ENCODE measurements around the gene TPST2. TPM values are rescaled to one million over a fixed set of nuclear protein-coding genes. Genes with fewer than 3 reads are reported as not detected.

The TPST2 gene
- total and polyA plus RNA-seq, 9 of the 15 experiments (the other 6 are each of a cell fraction or from before 2014, with no cell fraction given): 14.2 to 123 (median 60.1) TPM

DNA sequence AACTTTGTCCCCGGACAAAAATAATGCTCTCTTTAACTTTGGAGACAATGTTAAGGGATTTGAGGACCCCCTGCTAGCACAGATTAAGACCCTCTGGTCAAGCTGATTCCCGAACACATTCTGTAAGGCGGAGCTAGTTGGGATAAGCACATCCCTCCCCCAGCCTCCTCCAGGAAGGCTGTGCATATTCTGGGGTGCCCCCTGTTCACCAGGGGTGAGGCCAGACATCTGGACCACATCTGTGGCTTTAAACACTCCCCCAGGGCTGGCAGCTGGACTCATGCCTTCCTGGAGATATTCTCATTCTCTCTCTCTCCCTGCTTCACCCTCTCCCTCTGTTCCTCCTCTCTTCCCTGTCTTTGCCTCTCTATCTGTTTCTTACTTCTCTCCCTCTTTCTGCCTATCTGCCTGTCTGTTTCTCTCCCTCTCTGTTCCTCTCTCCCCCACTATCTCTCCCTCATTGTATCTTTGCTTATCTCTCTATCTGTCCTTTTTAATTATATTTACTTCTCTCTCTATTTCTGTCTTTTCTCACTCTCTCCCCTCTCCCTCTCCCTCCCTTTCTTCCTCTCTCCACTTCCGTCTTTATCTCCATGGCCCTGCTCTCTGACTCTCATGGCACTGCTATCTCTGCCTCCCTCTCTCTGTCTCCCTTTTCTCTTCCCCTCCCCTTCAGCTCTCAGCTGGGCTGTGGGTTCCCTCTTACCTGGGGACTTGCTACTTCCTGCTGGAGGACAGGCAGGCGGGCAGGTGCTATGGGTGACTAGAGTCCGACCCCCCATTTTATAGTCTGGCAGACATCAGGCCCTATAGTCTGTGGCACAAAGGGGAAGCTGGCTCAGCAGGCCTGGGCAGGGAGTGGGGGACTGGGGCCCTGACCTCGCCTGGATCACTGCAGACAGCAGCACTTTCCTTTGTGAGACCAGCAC lies 27.6 kb upstream of the TPST2 start, which contains the start of gene CRYBB1 (continued):
- TF ChIP-seq, protein P1, sequence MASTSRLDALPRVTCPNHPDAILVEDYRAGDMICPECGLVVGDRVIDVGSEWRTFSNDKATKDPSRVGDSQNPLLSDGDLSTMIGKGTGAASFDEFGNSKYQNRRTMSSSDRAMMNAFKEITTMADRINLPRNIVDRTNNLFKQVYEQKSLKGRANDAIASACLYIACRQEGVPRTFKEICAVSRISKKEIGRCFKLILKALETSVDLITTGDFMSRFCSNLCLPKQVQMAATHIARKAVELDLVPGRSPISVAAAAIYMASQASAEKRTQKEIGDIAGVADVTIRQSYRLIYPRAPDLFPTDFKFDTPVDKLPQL (IDR thresholded peaks at IDR 0.05; ENCODE audit: extremely low read depth, insufficient read length): no peak
- TF ChIP-seq HLTF (IDR thresholded peaks at IDR 0.05) (peak; percentile 93), SMARCE1 (IDR thresholded peaks at IDR 0.05) (peak; percentile 80; the same call in 1 of the 2 replicates), SRSF1 (IDR thresholded peaks at IDR 0.05; ENCODE audit: low read depth, low read length) (no peak)
- TF ChIP-seq, protein P2, sequence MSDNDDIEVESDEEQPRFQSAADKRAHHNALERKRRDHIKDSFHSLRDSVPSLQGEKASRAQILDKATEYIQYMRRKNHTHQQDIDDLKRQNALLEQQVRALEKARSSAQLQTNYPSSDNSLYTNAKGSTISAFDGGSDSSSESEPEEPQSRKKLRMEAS (CRISPR knock-in tag; IDR thresholded peaks at IDR 0.05): no peak

DNA sequence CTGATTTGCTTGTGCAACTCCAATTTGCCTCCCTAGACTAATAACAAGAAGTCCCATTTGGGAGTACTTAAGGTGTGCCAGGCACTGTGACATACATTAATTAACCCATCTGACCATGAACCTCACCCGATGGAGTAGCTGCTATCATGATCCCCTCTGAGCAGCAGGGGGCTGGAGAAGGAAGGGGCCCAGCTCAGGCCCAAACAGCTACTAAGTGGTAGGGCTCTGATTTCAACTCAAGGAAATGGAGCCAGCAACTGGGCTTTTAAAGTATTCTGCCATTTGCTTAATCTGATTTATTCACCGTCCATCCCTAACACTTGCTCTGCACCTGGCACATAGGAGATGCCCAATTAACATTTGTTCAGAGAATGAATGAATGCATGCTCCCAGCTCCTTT lies 26.7 kb upstream of the TPST2 start:
- DNase-seq (ENCODE audit: extremely low read depth in 1 of 4, low spot score in 3 of 4): peak in 1 of 4 experiments; percentile 25
- no peak overlapping the region for H3K4me2 ChIP-seq (ENCODE audit: insufficient read depth, low read length)
- ChIA-PET POLR2A (interaction anchor here (0.7 to 1.2 kb wide), 2 partner anchors 20 to 262 kb away, joined by 3 to 4 read pairs; no protein-coding TSS in a partner anchor), CTCF (ENCODE audit: low intra/inter-chr PET ratio) (no interaction called here)
- TF ChIP-seq, protein P3, sequence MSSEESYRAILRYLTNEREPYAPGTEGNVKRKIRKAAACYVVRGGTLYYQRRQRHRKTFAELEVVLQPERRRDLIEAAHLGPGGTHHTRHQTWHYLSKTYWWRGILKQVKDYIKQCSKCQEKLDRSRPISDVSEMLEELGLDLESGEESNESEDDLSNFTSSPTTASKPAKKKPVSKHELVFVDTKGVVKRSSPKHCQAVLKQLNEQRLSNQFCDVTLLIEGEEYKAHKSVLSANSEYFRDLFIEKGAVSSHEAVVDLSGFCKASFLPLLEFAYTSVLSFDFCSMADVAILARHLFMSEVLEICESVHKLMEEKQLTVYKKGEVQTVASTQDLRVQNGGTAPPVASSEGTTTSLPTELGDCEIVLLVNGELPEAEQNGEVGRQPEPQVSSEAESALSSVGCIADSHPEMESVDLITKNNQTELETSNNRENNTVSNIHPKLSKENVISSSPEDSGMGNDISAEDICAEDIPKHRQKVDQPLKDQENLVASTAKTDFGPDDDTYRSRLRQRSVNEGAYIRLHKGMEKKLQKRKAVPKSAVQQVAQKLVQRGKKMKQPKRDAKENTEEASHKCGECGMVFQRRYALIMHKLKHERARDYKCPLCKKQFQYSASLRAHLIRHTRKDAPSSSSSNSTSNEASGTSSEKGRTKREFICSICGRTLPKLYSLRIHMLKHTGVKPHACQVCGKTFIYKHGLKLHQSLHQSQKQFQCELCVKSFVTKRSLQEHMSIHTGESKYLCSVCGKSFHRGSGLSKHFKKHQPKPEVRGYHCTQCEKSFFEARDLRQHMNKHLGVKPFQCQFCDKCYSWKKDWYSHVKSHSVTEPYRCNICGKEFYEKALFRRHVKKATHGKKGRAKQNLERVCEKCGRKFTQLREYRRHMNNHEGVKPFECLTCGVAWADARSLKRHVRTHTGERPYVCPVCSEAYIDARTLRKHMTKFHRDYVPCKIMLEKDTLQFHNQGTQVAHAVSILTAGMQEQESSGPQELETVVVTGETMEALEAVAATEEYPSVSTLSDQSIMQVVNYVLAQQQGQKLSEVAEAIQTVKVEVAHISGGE (CRISPR knock-in tag; IDR thresholded peaks at IDR 0.05): 0 out of 6 replicates have a peak, but pooled peaks of 1 of the 3 experiments have one; percentile 23
- TF ChIP-seq, protein P4, sequence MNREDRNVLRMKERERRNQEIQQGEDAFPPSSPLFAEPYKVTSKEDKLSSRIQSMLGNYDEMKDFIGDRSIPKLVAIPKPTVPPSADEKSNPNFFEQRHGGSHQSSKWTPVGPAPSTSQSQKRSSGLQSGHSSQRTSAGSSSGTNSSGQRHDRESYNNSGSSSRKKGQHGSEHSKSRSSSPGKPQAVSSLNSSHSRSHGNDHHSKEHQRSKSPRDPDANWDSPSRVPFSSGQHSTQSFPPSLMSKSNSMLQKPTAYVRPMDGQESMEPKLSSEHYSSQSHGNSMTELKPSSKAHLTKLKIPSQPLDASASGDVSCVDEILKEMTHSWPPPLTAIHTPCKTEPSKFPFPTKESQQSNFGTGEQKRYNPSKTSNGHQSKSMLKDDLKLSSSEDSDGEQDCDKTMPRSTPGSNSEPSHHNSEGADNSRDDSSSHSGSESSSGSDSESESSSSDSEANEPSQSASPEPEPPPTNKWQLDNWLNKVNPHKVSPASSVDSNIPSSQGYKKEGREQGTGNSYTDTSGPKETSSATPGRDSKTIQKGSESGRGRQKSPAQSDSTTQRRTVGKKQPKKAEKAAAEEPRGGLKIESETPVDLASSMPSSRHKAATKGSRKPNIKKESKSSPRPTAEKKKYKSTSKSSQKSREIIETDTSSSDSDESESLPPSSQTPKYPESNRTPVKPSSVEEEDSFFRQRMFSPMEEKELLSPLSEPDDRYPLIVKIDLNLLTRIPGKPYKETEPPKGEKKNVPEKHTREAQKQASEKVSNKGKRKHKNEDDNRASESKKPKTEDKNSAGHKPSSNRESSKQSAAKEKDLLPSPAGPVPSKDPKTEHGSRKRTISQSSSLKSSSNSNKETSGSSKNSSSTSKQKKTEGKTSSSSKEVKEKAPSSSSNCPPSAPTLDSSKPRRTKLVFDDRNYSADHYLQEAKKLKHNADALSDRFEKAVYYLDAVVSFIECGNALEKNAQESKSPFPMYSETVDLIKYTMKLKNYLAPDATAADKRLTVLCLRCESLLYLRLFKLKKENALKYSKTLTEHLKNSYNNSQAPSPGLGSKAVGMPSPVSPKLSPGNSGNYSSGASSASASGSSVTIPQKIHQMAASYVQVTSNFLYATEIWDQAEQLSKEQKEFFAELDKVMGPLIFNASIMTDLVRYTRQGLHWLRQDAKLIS (CRISPR knock-in tag; IDR thresholded peaks at IDR 0.05): no peak
- H4K20me1 ChIP-seq (replicated peaks; ENCODE audit: control insufficient read depth, insufficient read depth, low read length): no peaks in the 10 kb centered on the region
- no TSS peak for BruUV-seq (replicated peaks)
- 42% methylated on average over 2 of the region's 2 CpGs for WGBS (ENCODE audit: insufficient coverage, low coverage, missing lambda C conversion rate)
- H3K4me1 ChIP-seq (replicated peaks in 1 of 2; ENCODE audit: control insufficient read depth in 2 of 2, insufficient read depth in 2 of 2, low read length in 2 of 2): peaks cover 41 to 45% of the 10 kb centered on the region in 2 experiments
- H3K4me3 ChIP-seq: no peak overlapping the region
- H3K27me3 ChIP-seq (ENCODE audit: control insufficient read depth in 2 of 2, insufficient read depth in 2 of 2, low read length in 2 of 2): no peaks in the 10 kb centered on the region
- no peak for FAIRE-seq
- in situ Hi-C loops (cut with MboI): no loop called here
- no peaks in the 10 kb centered on the region for H3K36me3 ChIP-seq (ENCODE audit: control insufficient read depth, insufficient read depth, low read length)
- peak overlapping the region; percentile 83 for H2AFZ ChIP-seq (ENCODE audit: low read depth, low read length)
- intact Hi-C loops (cut with micrococcal nuclease): no loop called here
- H3K9ac ChIP-seq (ENCODE audit: insufficient read depth in 1 of 2, low read depth in 2 of 2, low read length in 2 of 2): no peak overlapping the region
- H3K79me2 ChIP-seq (ENCODE audit: control insufficient read depth, insufficient read depth, low read length): no peaks in the 10 kb centered on the region
- no peak overlapping the region for H3K27ac ChIP-seq (ENCODE audit: extremely low read depth, low read depth, low read length)
- H3K9me3 ChIP-seq (replicated peaks; ENCODE audit: control insufficient read depth, insufficient read depth, low read depth, low read length): no peaks in the 10 kb centered on the region
- H3K9me1 ChIP-seq (ENCODE audit: control insufficient read depth, insufficient read depth, low read length): no peaks in the 10 kb centered on the region
- no peak for ATAC-seq
